Fibroblast of skin of left biceps (primary cell): ENCODE measurements around the gene PTH1R.

ENCODE experiments used
- DNase-seq, 2 experiments: peaks; one replicate each; pipeline ENCODE4 v3.0.0-alpha.2; 2013; ENCODE audit warnings: low read depth in 2 of 2

The PTH1R gene

GRCh38 chr3:46946856-46947545, 69.5 kb downstream of the PTH1R start:
- DNase-seq, result no peak

GRCh38 chr3:46947546-46947901, 70.0 kb downstream of the PTH1R start:
- DNase-seq, result no peak

- DNase-seq, result no peak
Observed at GRCh38 chr3:46947981-46948791, 70.7 kb downstream of the PTH1R start.

- DNase-seq, result no peak
Observed at GRCh38 chr3:46948830-46949671, 71.5 kb downstream of the PTH1R start.

GRCh38 chr3:46950177-46950576, 72.7 kb downstream of the PTH1R start:
- DNase-seq, result no peak

GRCh38 chr3:46950650-46951241, 73.2 kb downstream of the PTH1R start:
- DNase-seq, result no peak

GRCh38 chr3:46952813-46953212, 75.3 kb downstream of the PTH1R start:
- no peak for DNase-seq
